GM12878 (cell line): ENCODE measurements around the gene SMG6. TPM values are rescaled to one million over a fixed set of nuclear protein-coding genes. Genes with fewer than 3 reads are reported as not detected.
A peak's percentile ranks its signal among the peaks of the same experiment; 100 is the strongest.

Experiments
- CBFB ChIP-seq: IDR thresholded peaks from 2 replicates; pipeline ENCODE4 v1.6.1; 2016; ENCODE audit warnings: antibody characterized with exemption, low read depth
- CBX5 ChIP-seq: sonication (generic); IDR thresholded peaks from 2 replicates; pipeline ENCODE4 v1.6.1; 2016; ENCODE audit warnings: low read depth, moderate library complexity, mild to moderate bottlenecking, inconsistent platforms
- CTCF ChIP-seq, 3 experiments: IDR thresholded peaks in 2 of 3; conservative IDR thresholded peaks in 1 of 3; 2 replicates each; pipeline ENCODE4 v1.5.1; 2011; ENCODE audit warnings: low read depth in 3 of 3, low read length in 3 of 3, mild to moderate bottlenecking in 3 of 3, control low read depth in 2 of 3, moderate library complexity in 2 of 3, inconsistent platforms in 1 of 3, mixed read lengths in 1 of 3; ENCODE audit not compliant: control insufficient read depth in 2 of 3, insufficient read depth in 1 of 3; ENCODE audit errors: extremely low read depth in 1 of 3
- MEF2A ChIP-seq: IDR thresholded peaks from 2 replicates; pipeline ENCODE4 v1.6.1; 2011; ENCODE audit warnings: low read depth, mild to moderate bottlenecking, low read length, moderate library complexity; ENCODE audit not compliant: insufficient read depth
- NFIC ChIP-seq: IDR thresholded peaks from 2 replicates; pipeline ENCODE4 v1.6.1; 2012; ENCODE audit warnings: low read depth, mild to moderate bottlenecking, inconsistent platforms, low read length, moderate library complexity
- NR2F1 ChIP-seq: fragments of 450-650 bp; conservative IDR thresholded peaks from 2 replicates; pipeline ENCODE4 v1.6.1; 2017; ENCODE audit warnings: mild to moderate bottlenecking
- NRF1 ChIP-seq: conservative IDR thresholded peaks from 2 replicates; pipeline ENCODE4 v1.6.1; 2011; ENCODE audit warnings: mild to moderate bottlenecking, low read depth, low read length, improper control_type of control experiment
- POLR2AphosphoS2 ChIP-seq: IDR thresholded peaks from 2 replicates; pipeline ENCODE4 v1.6.1; 2011; ENCODE audit warnings: low read depth, mild to moderate bottlenecking, low read length, improper control_type of control experiment, moderate library complexity
- RELA ChIP-seq: fragments of 450-650 bp; IDR thresholded peaks from 2 replicates; pipeline ENCODE4 v1.8.0; 2014; ENCODE audit warnings: borderline replicate concordance; ENCODE audit not compliant: partially characterized antibody
- SIX5 ChIP-seq: IDR thresholded peaks from 2 replicates; pipeline ENCODE4 v1.6.1; 2011; ENCODE audit warnings: mild to moderate bottlenecking, low read depth, low read length, moderate library complexity; ENCODE audit not compliant: severe bottlenecking
- SPI1 ChIP-seq: IDR thresholded peaks from 2 replicates; pipeline ENCODE4 v1.6.1; 2011; ENCODE audit warnings: low read depth, mild to moderate bottlenecking, low read length, moderate library complexity, borderline replicate concordance; ENCODE audit not compliant: insufficient read depth
- ZBTB11 ChIP-seq: fragments of 450-650 bp; formaldehyde crosslinking; IDR thresholded peaks from 2 replicates; pipeline ENCODE4 v1.5.0; 2022; ENCODE audit warnings: mild to moderate bottlenecking, missing genetic modification characterization
- ZNF384 ChIP-seq: IDR thresholded peaks from 2 replicates; pipeline ENCODE4 v1.6.1; 2012; ENCODE audit warnings: low read depth, mild to moderate bottlenecking, low read length, improper control_type of control experiment, borderline replicate concordance
- polyA plus RNA-seq, 11 experiments: library from polyadenylated mRNA; depleted of rRNA in 4 of 11; unstranded in 6 of 11; stranded (reverse) in 5 of 11; fragments of >200 nt; fragmentation: Nextera tagmentation in 4 of 11; fragmentation: Illumina TruSeq in 1 of 11; extraction: Ambion mirVana in 4 of 11; extraction: Trizol in 1 of 11; gene quantifications; 1 replicate in 1 of 11; 2 replicates in 10 of 11; pipeline versions ENCODE4 v1.2.1 to v1.2.3, GENCODE V29; 2011 to 2016; ENCODE audit warnings: inconsistent platforms in 2 of 11, missing spikeins in 2 of 11, low read depth in 1 of 11
- total RNA-seq, 4 experiments: library from RNA; depleted of rRNA in 3 of 4; stranded (reverse); fragments of >200 nt in 3 of 4; fragmentation: Illumina TruSeq in 1 of 4; extraction: Trizol in 1 of 4; gene quantifications; 2 replicates each; pipeline versions ENCODE4 v1.2.1 to v1.2.3, GENCODE V29; 2013 to 2021
- TF ChIP-seq, protein P1 (sequence below): fragments of 450-650 bp; IDR thresholded peaks from 2 replicates; pipeline ENCODE4 v1.6.1; 2017; ENCODE audit warnings: antibody characterized with exemption, mild to moderate bottlenecking, moderate library complexity
- TF ChIP-seq, protein P2 (sequence below): IDR thresholded peaks from 2 replicates; pipeline ENCODE4 v1.6.1; 2011; ENCODE audit warnings: borderline replicate concordance, low read depth, mild to moderate bottlenecking, moderate library complexity, low read length; ENCODE audit not compliant: insufficient read depth, poor library complexity, severe bottlenecking
- TF ChIP-seq, protein P3 (sequence below): fragments of 450-650 bp; IDR thresholded peaks from 2 replicates; pipeline ENCODE4 v1.6.1; 2016; ENCODE audit warnings: mild to moderate bottlenecking

Gene SMG6
- total and polyA plus RNA-seq, 10 of the 15 experiments (the other 5 are each of a cell fraction or from before 2014, with no cell fraction given) = 0.58 to 28.7 (median 15.7) TPM

DNA sequence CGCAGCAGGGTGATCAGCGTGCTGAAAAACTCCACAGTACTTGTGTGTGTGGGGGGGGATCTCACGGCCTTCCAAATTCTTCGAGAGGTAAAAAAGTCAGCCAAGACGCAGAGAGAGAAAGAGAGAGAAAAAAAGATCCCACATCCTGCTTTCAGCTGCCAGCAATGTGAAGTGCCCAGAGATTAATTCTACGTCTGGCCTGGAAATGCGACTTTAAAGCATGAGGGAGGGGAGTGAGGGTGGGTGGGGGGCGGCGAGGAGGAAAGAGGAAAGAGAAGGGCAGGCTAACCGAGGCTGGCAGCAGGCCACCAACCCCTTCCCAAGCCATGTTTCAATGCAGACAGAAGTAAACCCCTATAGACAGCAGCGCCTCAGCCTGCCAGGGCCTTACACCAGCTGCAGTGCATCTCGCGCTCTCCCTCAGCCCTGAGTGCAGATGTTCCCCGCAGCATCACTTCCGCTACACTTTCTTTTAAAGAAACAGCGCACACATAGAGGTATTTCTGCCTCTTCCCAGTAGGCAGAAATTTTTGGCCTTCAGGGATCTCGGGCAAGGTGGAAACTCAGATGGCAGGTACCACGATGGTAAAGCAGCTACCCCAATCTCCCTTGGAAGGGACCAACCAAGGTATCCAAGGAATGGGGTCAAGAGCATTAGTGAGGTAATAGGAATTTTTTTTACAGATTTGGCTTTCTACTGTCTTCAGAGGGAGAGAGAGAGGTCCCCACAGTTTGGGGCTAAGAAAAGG is 87.8 kb downstream of the SMG6 start (continued):
- TF ChIP-seq, protein P1, sequence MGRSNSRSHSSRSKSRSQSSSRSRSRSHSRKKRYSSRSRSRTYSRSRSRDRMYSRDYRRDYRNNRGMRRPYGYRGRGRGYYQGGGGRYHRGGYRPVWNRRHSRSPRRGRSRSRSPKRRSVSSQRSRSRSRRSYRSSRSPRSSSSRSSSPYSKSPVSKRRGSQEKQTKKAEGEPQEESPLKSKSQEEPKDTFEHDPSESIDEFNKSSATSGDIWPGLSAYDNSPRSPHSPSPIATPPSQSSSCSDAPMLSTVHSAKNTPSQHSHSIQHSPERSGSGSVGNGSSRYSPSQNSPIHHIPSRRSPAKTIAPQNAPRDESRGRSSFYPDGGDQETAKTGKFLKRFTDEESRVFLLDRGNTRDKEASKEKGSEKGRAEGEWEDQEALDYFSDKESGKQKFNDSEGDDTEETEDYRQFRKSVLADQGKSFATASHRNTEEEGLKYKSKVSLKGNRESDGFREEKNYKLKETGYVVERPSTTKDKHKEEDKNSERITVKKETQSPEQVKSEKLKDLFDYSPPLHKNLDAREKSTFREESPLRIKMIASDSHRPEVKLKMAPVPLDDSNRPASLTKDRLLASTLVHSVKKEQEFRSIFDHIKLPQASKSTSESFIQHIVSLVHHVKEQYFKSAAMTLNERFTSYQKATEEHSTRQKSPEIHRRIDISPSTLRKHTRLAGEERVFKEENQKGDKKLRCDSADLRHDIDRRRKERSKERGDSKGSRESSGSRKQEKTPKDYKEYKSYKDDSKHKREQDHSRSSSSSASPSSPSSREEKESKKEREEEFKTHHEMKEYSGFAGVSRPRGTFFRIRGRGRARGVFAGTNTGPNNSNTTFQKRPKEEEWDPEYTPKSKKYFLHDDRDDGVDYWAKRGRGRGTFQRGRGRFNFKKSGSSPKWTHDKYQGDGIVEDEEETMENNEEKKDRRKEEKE = no peak
- no peak for TF ChIP-seq MEF2A
- no peak for TF ChIP-seq ZBTB11 (CRISPR knock-in tag)
- TF ChIP-seq CBFB = peak; percentile 57; the same call in 1 of the 2 replicates
- TF ChIP-seq SPI1 = peak; percentile 31; the same call in 1 of the 2 replicates
- TF ChIP-seq, protein P2, sequence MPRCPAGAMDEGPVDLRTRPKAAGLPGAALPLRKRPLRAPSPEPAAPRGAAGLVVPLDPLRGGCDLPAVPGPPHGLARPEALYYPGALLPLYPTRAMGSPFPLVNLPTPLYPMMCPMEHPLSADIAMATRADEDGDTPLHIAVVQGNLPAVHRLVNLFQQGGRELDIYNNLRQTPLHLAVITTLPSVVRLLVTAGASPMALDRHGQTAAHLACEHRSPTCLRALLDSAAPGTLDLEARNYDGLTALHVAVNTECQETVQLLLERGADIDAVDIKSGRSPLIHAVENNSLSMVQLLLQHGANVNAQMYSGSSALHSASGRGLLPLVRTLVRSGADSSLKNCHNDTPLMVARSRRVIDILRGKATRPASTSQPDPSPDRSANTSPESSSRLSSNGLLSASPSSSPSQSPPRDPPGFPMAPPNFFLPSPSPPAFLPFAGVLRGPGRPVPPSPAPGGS = no peak
- no peak for TF ChIP-seq NRF1
- TF ChIP-seq, protein P3, sequence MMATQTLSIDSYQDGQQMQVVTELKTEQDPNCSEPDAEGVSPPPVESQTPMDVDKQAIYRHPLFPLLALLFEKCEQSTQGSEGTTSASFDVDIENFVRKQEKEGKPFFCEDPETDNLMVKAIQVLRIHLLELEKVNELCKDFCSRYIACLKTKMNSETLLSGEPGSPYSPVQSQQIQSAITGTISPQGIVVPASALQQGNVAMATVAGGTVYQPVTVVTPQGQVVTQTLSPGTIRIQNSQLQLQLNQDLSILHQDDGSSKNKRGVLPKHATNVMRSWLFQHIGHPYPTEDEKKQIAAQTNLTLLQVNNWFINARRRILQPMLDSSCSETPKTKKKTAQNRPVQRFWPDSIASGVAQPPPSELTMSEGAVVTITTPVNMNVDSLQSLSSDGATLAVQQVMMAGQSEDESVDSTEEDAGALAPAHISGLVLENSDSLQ = peak; percentile 44; the same call in 1 of the 2 replicates
- TF ChIP-seq NFIC = no peak
- TF ChIP-seq ZNF384 = peak; percentile 50; the same call in 1 of the 2 replicates
- TF ChIP-seq CTCF (IDR thresholded peaks at IDR 0.05 in 2 of 3, conservative IDR thresholded peaks at IDR 0.05 in 1 of 3; ENCODE audit: control insufficient read depth in 2 of 3, extremely low read depth in 1 of 3, insufficient read depth in 1 of 3, low read depth in 3 of 3, low read length in 3 of 3) = 0 out of 6 replicates have a peak, but pooled peaks of 1 of the 3 experiments have one; percentile 6
- TF ChIP-seq NR2F1 = no peak
- no peak for TF ChIP-seq CBX5
- TF ChIP-seq POLR2AphosphoS2 = peak; percentile 82
- TF ChIP-seq SIX5 = no peak
- TF ChIP-seq RELA = no peak
